Measurements from ENCODE around the gene NDUFAB1.

- TF ChIP-seq ZNF274 (IDR thresholded peaks at IDR 0.05; ENCODE audit: low read depth, low read length) = no peak
- no peak for TF ChIP-seq YY1 (IDR thresholded peaks at IDR 0.05; ENCODE audit: insufficient read depth, insufficient read length)
These were observed 55.9 kb downstream of the NDUFAB1 start for GRCh38 chr16:23539984-23540816.
